Psoas muscle (tissue), 8 donors: Measurements from ENCODE around the gene LENEP. TPM values are rescaled to one million over a fixed set of nuclear protein-coding genes. Genes with fewer than 3 reads are reported as not detected.

ENCODE experiments used
- ATAC-seq, 4 donors: fragments of 200-7000 bp; cut with Tn5 transposase; one replicate each; pipeline ENCODE4 v1.9.1; 2020; ENCODE audit warnings: moderate library complexity in 3 of 4, mild to moderate bottlenecking in 2 of 4
- DNase-seq, 2 donors: peaks; one replicate each; pipeline ENCODE4 v3.0.0-alpha.2; 2020
- H3K27ac ChIP-seq: fragments of 200-600 bp; one replicate; pipeline ENCODE4 v1.8.0; 2022
- H3K27me3 ChIP-seq, 3 donors: fragments of 200-600 bp in 1 of 3; one replicate each; pipeline versions ENCODE4 v1.6.1 to v1.8.0; 2013 to 2022; ENCODE audit warnings: low read length in 2 of 3, mild to moderate bottlenecking in 2 of 3, moderate library complexity in 1 of 3; ENCODE audit not compliant: insufficient read depth in 3 of 3
- H3K36me3 ChIP-seq, 2 donors: fragments of 200-600 bp in 1 of 2; one replicate each; pipeline versions ENCODE4 v1.6.1 to v1.8.0; 2013 to 2022; ENCODE audit warnings: low read depth in 1 of 2, mild to moderate bottlenecking in 1 of 2, moderate library complexity in 1 of 2; ENCODE audit not compliant: insufficient read depth in 1 of 2
- H3K4me1 ChIP-seq: fragments of 200-600 bp; one replicate; pipeline ENCODE4 v1.8.0; 2022
- H3K4me3 ChIP-seq: fragments of 200-600 bp; one replicate; pipeline ENCODE4 v1.8.0; 2022; ENCODE audit warnings: mild to moderate bottlenecking
- H3K9me3 ChIP-seq: fragments of 200-600 bp; one replicate; pipeline ENCODE4 v1.8.0; 2022
- CTCF ChIP-seq: fragments of 200-600 bp; IDR thresholded peaks from one replicate; pipeline ENCODE4 v1.8.0; 2022; ENCODE audit warnings: antibody characterized with exemption
- WGBS, 3 donors: extraction: QIAGEN DNeasy Blood & Tissue Kit; methylation state at CpG; one replicate each; pipeline versions ENCODE4 v1.1.6 to v1.1.7; 2013; 5-methylcytosine and 5-hydroxymethylcytosine counted together
- intact Hi-C, 2 donors: fragments of 100-400 bp; cut with DNase I; formaldehyde crosslinking; loops; one replicate each; pipeline versions ENCODE4 v1.11.0 to v1.14.2; 2022
- polyA plus RNA-seq, 3 donors: library from polyadenylated mRNA; stranded (reverse); fragments of 200-250 nt; gene quantifications; one replicate each; pipeline ENCODE4 v1.2.3, GENCODE V29; 2013
- total RNA-seq, 4 donors: library from RNA; stranded (reverse); fragmentation: NEBNext Ultra II Directional in 2 of 4; extraction: Animal tissue kit (Norgen Biotek cat#: 25700) in 2 of 4; gene quantifications; one replicate each; pipeline versions ENCODE4 v1.2.1 to v1.2.4, GENCODE V29; 2021 to 2023
- donor health status: healthy with polysubstance abuse.
- donor health status: DM: no; HTN: no; CAD: no; lungs with moderate emphysema.
- donor health status: Bipolar disorder and iron deficiency.
- donor health status: healthy.
- donor health status: DM: yes; HTN: yes; CAD: no.
- donor health status: DM: no; HTN: no; CAD: no.
- donor health status: DM: no; HTN: no; CAD: no.
- donor health status: DM: yes; HTN: yes; CAD: no.

LENEP gene
- total and polyA plus RNA-seq, 7 donors = not detected

- Histone ChIP-seq H3K4me3 (no peak overlapping the region), H3K36me3 (peaks cover 0 to 22% of the 10 kb centered on the region in 2 donors), H3K27me3 (no peaks in the 10 kb centered on the region), H3K4me1 (peaks cover 52% of the 10 kb centered on the region), H3K27ac (peak overlapping the region; percentile 23), H3K9me3 (no peaks in the 10 kb centered on the region)
- ATAC-seq = no peak
- intact Hi-C loops = loop anchor here in 1 of 2 donors (5.0 kb wide), 1 partner anchor 39 kb away; the partner anchor contains the start of genes CKS1B and SHC1
- 53 to 68% (median 62%) methylated on average over 5 of the region's 5 CpGs for WGBS, 3 donors
- DNase-seq = no peak
- TF ChIP-seq CTCF = no peak
These were observed 17.6 kb downstream of the LENEP start for GRCh38 chr1:155011004-155011416.

DNA sequence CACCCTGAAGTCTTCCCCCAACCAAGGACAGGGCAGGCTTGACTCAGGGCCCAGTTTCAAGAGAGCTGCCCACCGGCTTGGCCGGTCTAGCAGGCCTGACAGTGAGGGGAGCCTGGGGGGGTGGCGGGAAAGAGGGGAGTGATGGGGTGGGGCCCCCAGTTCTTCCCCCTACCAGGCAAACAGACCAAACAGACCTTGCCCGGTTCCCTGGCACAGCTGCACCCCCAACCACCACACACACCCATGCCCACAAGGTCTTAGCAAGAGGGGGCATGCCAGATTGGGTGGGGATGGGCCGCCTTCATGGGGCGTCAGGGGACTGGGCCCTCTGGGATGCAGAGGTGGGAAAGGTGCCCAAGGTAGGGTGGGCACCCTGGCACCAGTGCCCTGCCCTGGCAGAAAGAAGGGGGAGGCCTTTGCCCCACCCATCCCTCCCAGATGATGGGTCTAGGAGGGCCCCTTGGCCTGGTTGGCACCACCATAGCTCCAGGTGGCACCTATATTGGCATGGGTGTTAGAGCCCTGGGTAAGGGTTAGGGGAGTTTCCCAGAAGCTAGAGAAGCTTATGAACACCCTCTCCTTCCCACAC, 18.1 kb downstream of the LENEP start:
- Histone ChIP-seq H3K9me3 (no peaks in the 10 kb centered on the region), H3K4me3 (no peak overlapping the region), H3K36me3 (peaks cover 0 to 27% of the 10 kb centered on the region in 2 donors), H3K4me1 (peaks cover 49% of the 10 kb centered on the region), H3K27me3 (no peaks in the 10 kb centered on the region), H3K27ac (peak overlapping the region; percentile 9)
- intact Hi-C loops = loop anchor here (1.0 to 5.0 kb wide), 2 partner anchors 36 to 39 kb away; partner anchors contain the start of genes CKS1B (in 1 of the 2) and SHC1 (in 1 of the 2)
- no peak for ATAC-seq
- WGBS, 3 donors = 81 to 97% (median 84%) methylated on average over 6 of the region's 6 CpGs
- no peak for TF ChIP-seq CTCF
- no peak for DNase-seq

DNA sequence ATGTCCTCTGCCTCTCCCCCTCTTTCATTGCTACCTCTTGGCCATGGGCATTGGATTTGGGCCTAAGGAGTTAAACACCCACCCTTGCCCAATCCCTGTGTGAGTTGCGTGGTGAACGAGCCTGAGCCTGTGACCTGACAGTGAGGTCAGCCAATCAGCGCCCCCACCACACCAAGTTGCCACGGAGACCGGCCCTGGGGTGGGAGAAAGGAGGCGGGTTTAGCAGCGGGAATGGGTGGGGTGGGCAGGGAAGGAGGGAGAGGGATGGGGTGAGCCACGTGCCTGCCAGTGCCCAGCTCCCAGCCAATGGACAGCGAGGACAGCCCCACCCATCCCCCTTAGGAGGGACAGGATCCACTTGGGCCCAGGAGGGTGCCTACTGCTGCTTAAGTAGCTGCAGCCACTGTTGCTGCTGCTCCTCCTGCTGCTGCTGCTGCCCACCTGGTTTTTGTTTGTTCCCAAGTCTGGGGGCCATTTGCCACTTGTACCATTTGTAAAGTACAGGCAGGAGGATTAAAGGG, 18.7 kb downstream of the LENEP start:
- intact Hi-C loops = loop anchor here (1.0 to 5.0 kb wide), 2 partner anchors 35 to 40 kb away; partner anchors contain the start of genes CKS1B (in 1 of the 2) and SHC1 (in 1 of the 2)
- Histone ChIP-seq H3K27ac (peak overlapping the region; percentile 50), H3K4me3 (no peak overlapping the region)

GRCh38 chr1:155012776-155013602, 19.6 kb downstream of the LENEP start:
- DNase-seq (no peak), ATAC-seq (no peak)
- Histone ChIP-seq H3K9me3 (no peaks in the 10 kb centered on the region), H3K4me3 (no peak overlapping the region), H3K4me1 (peaks cover 47% of the 10 kb centered on the region), H3K27ac (peak overlapping the region; percentile 30), H3K27me3 (no peaks in the 10 kb centered on the region), H3K36me3 (peaks cover 0 to 31% of the 10 kb centered on the region in 2 donors)
- 59 to 69% (median 63%) methylated on average over 3 of the region's 3 CpGs for WGBS, 3 donors
- intact Hi-C loops = loop anchor here (1.0 to 5.0 kb wide), 2 partner anchors 34 to 41 kb away; partner anchors contain the start of genes CKS1B (in 1 of the 2) and SHC1 (in 1 of the 2)
- no peak for TF ChIP-seq CTCF

More for the DNA sequence above, 18.7 kb downstream of the LENEP start:
- no peaks in the 10 kb centered on the region for H3K27me3 ChIP-seq
- H3K9me3 ChIP-seq = no peaks in the 10 kb centered on the region
- 4 to 28% (median 15%) methylated on average over 4 to 9 of the region's 9 CpGs for WGBS, 3 donors
- no peak for TF ChIP-seq CTCF
- H3K4me1 ChIP-seq = peaks cover 49% of the 10 kb centered on the region
- H3K36me3 ChIP-seq = peaks cover 0 to 31% of the 10 kb centered on the region in 2 donors
- ATAC-seq (peak in 3 of 4 donors; percentile 29 to 63 (median 46)), DNase-seq (peak; percentile 80 to 89)
